Breast epithelium (tissue), 3 donors: ENCODE measurements around the gene AGBL5.

Experiments used
- CTCF ChIP-seq, 3 donors: fragments of 450-650 bp; IDR thresholded peaks; one replicate each; pipeline ENCODE4 v1.5.1; 2016 to 2017; ENCODE audit warnings: antibody characterized with exemption in 3 of 3, mild to moderate bottlenecking in 3 of 3, moderate library complexity in 3 of 3
- POLR2A ChIP-seq: fragments of 450-650 bp; IDR thresholded peaks from one replicate; pipeline ENCODE4 v1.6.1; 2016; ENCODE audit warnings: antibody characterized with exemption, mild to moderate bottlenecking, moderate library complexity
- POLR2AphosphoS5 ChIP-seq, 3 donors: sonication (generic); formaldehyde crosslinking; IDR thresholded peaks; one replicate each; pipeline ENCODE4 v1.6.1; 2017; ENCODE audit warnings: antibody characterized with exemption in 3 of 3

GRCh38 chr2:27069961-27070618 lies 18.6 kb downstream of the AGBL5 start:
- TF ChIP-seq POLR2A: no peak
- no peak for TF ChIP-seq CTCF (IDR thresholded peaks at IDR 0.05)
- TF ChIP-seq POLR2AphosphoS5 (IDR thresholded peaks at IDR 0.05): no peak
